GM12875 (cell line): ENCODE measurements around the gene LINGO1.

Experiments used
- H3K4me3 ChIP-seq: one replicate; pipeline ENCODE4 v1.5.1; 2011; ENCODE audit warnings: low read depth, low read length, control low read depth
- CTCF ChIP-seq: IDR thresholded peaks from 2 replicates; pipeline ENCODE4 v1.5.1; 2011; ENCODE audit warnings: low read depth, mild to moderate bottlenecking, control low read depth, inconsistent platforms, low read length, moderate library complexity, borderline replicate concordance; ENCODE audit not compliant: insufficient read depth

LINGO1 gene

GRCh38 chr15:77665530-77666295 lies 33.0 kb upstream of the LINGO1 start:
- TF ChIP-seq CTCF = no peak
- no peak overlapping the region for H3K4me3 ChIP-seq

DNA sequence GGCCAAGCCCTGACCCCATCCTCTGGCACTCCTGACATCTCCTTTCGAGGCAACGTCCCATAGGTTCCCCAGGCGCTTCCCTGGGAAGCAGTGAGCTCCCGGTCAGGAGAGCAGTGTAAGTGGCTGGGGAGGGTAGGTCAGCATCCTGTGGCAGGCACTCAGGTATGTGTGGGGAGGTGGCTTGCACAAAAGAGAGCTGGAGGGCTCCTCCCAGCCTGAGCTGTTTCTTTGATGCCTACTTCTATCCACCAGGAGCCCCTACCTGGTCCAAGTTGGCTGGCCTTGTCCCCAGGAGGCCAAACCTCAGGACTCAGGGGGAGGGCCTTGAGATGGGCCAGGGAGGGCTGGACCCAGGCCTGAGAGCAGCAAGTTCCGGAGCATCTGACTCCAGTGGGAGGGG lies 31.7 kb upstream of the LINGO1 start:
- TF ChIP-seq CTCF = no peak
- no peak overlapping the region for H3K4me3 ChIP-seq

GRCh38 chr15:77663256-77663655 lies 30.5 kb upstream of the LINGO1 start:
- no peak for TF ChIP-seq CTCF
- H3K4me3 ChIP-seq = no peak overlapping the region

DNA sequence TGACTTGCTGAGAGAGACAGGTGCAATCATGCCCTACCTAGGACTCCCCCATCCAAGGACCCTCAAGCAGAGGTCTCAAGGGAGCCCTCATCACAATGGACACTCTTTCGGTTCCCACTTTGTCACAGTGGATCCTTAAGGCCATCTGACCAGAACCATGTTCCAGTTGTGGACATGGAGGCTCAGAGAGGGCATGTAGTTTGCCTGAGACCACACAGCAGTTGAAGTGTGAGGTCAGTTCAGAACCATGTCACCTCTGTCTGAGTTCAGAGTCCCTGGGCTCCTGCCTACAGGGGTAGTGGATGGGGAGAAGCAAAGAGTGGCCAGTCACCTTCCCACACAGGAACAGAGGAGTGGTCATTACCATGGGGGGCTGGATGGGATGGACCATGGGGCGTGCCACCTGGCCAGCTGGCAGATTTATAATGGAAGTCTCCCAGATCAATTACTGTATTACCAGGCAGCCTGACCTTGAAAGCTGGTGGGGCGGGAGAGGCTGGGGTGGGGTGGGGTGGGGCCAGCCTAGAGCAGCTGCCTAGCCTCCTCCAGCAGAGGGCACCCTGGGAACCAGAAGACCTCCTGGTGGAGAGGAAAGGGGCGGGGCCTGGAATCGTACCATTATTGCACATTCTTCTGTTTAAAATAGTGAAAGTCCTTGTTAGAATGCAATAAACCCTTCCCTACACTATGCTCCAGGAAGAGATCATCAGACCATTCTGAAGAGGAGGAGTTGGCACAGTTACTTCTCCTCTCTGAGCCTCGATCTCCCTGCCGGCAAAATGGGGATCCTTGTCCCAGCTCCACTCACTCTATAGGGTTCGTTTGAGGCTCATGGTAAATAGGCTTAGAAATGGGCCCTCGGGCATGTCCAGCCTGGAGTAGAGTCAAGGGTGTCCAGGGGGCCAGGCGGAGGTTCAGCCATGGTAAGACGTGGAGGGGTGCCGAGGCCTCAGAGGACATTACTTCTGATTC lies 26.9 kb upstream of the LINGO1 start:
- TF ChIP-seq CTCF = peak; percentile 58; the same call in 1 of the 2 replicates
- no peak overlapping the region for H3K4me3 ChIP-seq

DNA sequence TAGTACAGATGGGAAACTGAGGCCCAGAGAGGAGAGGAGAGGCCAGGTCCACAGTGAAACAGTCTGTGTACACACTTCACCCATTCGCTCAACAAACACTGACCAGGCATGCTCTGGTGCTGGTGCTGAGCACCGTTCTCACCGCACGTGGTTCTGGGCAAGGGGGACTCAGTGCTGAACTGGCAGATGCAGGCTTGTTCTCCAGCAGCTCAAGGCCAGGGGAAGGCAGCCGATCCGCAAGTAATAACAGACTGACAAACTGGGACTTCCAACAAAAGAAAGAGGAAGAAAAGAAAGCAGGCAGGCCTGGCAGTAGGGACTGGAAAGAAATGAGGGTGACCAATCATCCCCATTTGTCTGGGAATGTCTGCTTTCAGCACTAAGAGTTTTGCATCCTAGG lies 25.6 kb upstream of the LINGO1 start:
- H3K4me3 ChIP-seq = no peak overlapping the region
- no peak for TF ChIP-seq CTCF

- no peak overlapping the region for H3K4me3 ChIP-seq
- no peak for TF ChIP-seq CTCF
These were observed 25.0 kb upstream of the LINGO1 start for GRCh38 chr15:77657634-77658238.
